OCI-LY3 (cell line): ENCODE results near the gene UBALD2.

Source experiments
- CTCF ChIP-seq: fragments of 200-600, 300-600 bp; sonication (generic); IDR thresholded peaks from 2 replicates; pipeline ENCODE4 v1.5.1; 2014; ENCODE audit warnings: antibody characterized with exemption, low read length, low read depth
- EZH2phosphoT487 ChIP-seq: fragments of 200-600 bp; shearing (Covaris generic); IDR thresholded peaks from 2 replicates; pipeline ENCODE4 v1.6.1; 2018; ENCODE audit warnings: antibody characterized with exemption, mixed run types, low read depth

- TF ChIP-seq CTCF (no peak), EZH2phosphoT487 (no peak)
Measured at GRCh38 chr17:76270770-76271668, 5.9 kb downstream of the UBALD2 start.
